ENCODE data around the gene SUMF1. TPM values are rescaled to one million over a fixed set of nuclear protein-coding genes. Genes with fewer than 3 reads are reported as not detected.
"Not testable (repeated sequence)": the region's sequence is repeated elsewhere in the genome, so short reads cannot be mapped to it uniquely, and the experiment has no call there.

The SUMF1 gene
- total RNA-seq, 2 donors from 2014 or later: 18.4 to 18.6 TPM

- Histone ChIP-seq H3K4me3 (ENCODE audit: low read length) (no peak overlapping the region), H3K27me3 (ENCODE audit: control insufficient read depth, insufficient read depth, low read length, poor library complexity, severe bottlenecking) (no peaks in the 10 kb centered on the region), H3K36me3 (ENCODE audit: control insufficient read depth, insufficient read depth, low read length) (no peaks in the 10 kb centered on the region), H3K9ac (ENCODE audit: extremely low read depth, low read length, poor library complexity, severe bottlenecking) (no peak overlapping the region), H3K4me1 (ENCODE audit: control insufficient read depth, insufficient read depth, low read length) (no peaks in the 10 kb centered on the region), H3K27ac (ENCODE audit: low read depth, low read length) (no peak overlapping the region), H3K9me3 (ENCODE audit: control insufficient read depth, low read length) (no peaks in the 10 kb centered on the region)
- H3K27ac Mint-ChIP-seq: no peak overlapping the region
- no peak for DNase-seq
- no peak overlapping the region for H3K4me3 Mint-ChIP-seq
- no peaks in the 10 kb centered on the region for H3K27me3 Mint-ChIP-seq (ENCODE audit: insufficient read depth)
- TF ChIP-seq CTCF (conservative IDR thresholded peaks at IDR 0.05): no peak
- H3K9me3 Mint-ChIP-seq: no peaks in the 10 kb centered on the region
- WGBS, 2 experiments (ENCODE audit: insufficient coverage in 1 of 2, insufficient read length in 1 of 2): 100% methylated on average over 1 of the region's 3 CpGs; no CpG with 5 or more reads in 1 of the 2 experiments
- H3K36me3 Mint-ChIP-seq (ENCODE audit: low read depth): peaks cover 2% of the 10 kb centered on the region
- peaks cover 11% of the 10 kb centered on the region for H3K4me1 Mint-ChIP-seq
These were observed 8.1 kb downstream of the SUMF1 start for GRCh38 chr3:4458961-4459360.

- not testable (repeated sequence) for H3K27ac ChIP-seq (ENCODE audit: low read depth, low read length); H3K27ac Mint-ChIP-seq; H3K9me3 Mint-ChIP-seq; DNase-seq; H3K9me3 ChIP-seq (ENCODE audit: control insufficient read depth, low read length); H3K27me3 ChIP-seq (ENCODE audit: control insufficient read depth, insufficient read depth, low read length, poor library complexity, severe bottlenecking); H3K4me3 ChIP-seq (ENCODE audit: low read length); H3K4me1 ChIP-seq (ENCODE audit: control insufficient read depth, insufficient read depth, low read length); H3K4me3 Mint-ChIP-seq; H3K36me3 ChIP-seq (ENCODE audit: control insufficient read depth, insufficient read depth, low read length); H3K9ac ChIP-seq (ENCODE audit: extremely low read depth, low read length, poor library complexity, severe bottlenecking); H3K36me3 Mint-ChIP-seq (ENCODE audit: low read depth); H3K27me3 Mint-ChIP-seq (ENCODE audit: insufficient read depth); H3K4me1 Mint-ChIP-seq
- 95 to 98% methylated on average over 8 to 13 of the region's 14 CpGs for WGBS, 2 experiments (ENCODE audit: insufficient coverage in 1 of 2, insufficient read length in 1 of 2)
These were observed 10.3 kb downstream of the SUMF1 start for GRCh38 chr3:4456780-4457179.

- H3K27ac ChIP-seq (ENCODE audit: low read depth, low read length): no peak overlapping the region
- peaks cover 4% of the 10 kb centered on the region for H3K4me1 Mint-ChIP-seq
- TF ChIP-seq CTCF (conservative IDR thresholded peaks at IDR 0.05): no peak
- no peak overlapping the region for H3K9ac ChIP-seq (ENCODE audit: extremely low read depth, low read length, poor library complexity, severe bottlenecking)
- no peak overlapping the region for H3K4me3 Mint-ChIP-seq
- no peaks in the 10 kb centered on the region for H3K9me3 ChIP-seq (ENCODE audit: control insufficient read depth, low read length)
- H3K4me1 ChIP-seq (ENCODE audit: control insufficient read depth, insufficient read depth, low read length): no peaks in the 10 kb centered on the region
- peaks cover 7% of the 10 kb centered on the region for H3K36me3 Mint-ChIP-seq (ENCODE audit: low read depth)
- H3K27me3 ChIP-seq (ENCODE audit: control insufficient read depth, insufficient read depth, low read length, poor library complexity, severe bottlenecking): no peaks in the 10 kb centered on the region
- no peak overlapping the region for H3K4me3 ChIP-seq (ENCODE audit: low read length)
- H3K27me3 Mint-ChIP-seq (ENCODE audit: insufficient read depth): no peaks in the 10 kb centered on the region
- DNase-seq: no peak
- H3K36me3 ChIP-seq (ENCODE audit: control insufficient read depth, insufficient read depth, low read length): no peaks in the 10 kb centered on the region
- no peaks in the 10 kb centered on the region for H3K9me3 Mint-ChIP-seq
- no peak overlapping the region for H3K27ac Mint-ChIP-seq
These were observed 12.9 kb downstream of the SUMF1 start for GRCh38 chr3:4454142-4454541.

GRCh38 chr3:4449043-4449805, 17.8 kb downstream of the SUMF1 start:
- TF ChIP-seq CTCF (conservative IDR thresholded peaks at IDR 0.05): no peak
- no peak overlapping the region for H3K9ac ChIP-seq (ENCODE audit: extremely low read depth, low read length, poor library complexity, severe bottlenecking)
- no peaks in the 10 kb centered on the region for H3K4me1 ChIP-seq (ENCODE audit: control insufficient read depth, insufficient read depth, low read length)
- no peak overlapping the region for H3K27ac ChIP-seq (ENCODE audit: low read depth, low read length)
- Mint-ChIP-seq H3K4me1 (peaks cover 11% of the 10 kb centered on the region), H3K4me3 (no peak overlapping the region), H3K27ac (no peak overlapping the region), H3K9me3 (no peaks in the 10 kb centered on the region), H3K36me3 (ENCODE audit: low read depth) (peaks cover 13% of the 10 kb centered on the region), H3K27me3 (ENCODE audit: insufficient read depth) (no peaks in the 10 kb centered on the region)
- no peaks in the 10 kb centered on the region for H3K9me3 ChIP-seq (ENCODE audit: control insufficient read depth, low read length)
- H3K4me3 ChIP-seq (ENCODE audit: low read length): no peak overlapping the region
- DNase-seq: no peak
- WGBS, 2 experiments (ENCODE audit: insufficient coverage in 1 of 2, insufficient read length in 1 of 2): 89 to 91% methylated on average over 3 to 5 of the region's 5 CpGs
- H3K27me3 ChIP-seq (ENCODE audit: control insufficient read depth, insufficient read depth, low read length, poor library complexity, severe bottlenecking): no peaks in the 10 kb centered on the region
- H3K36me3 ChIP-seq (ENCODE audit: control insufficient read depth, insufficient read depth, low read length): peaks cover 12% of the 10 kb centered on the region

Data from endodermal cell (in vitro differentiated cells).